ENCODE results near the gene HOXA5.
A peak's percentile ranks its signal among the peaks of the same experiment; 100 is the strongest.

HOXA5 gene

DNA sequence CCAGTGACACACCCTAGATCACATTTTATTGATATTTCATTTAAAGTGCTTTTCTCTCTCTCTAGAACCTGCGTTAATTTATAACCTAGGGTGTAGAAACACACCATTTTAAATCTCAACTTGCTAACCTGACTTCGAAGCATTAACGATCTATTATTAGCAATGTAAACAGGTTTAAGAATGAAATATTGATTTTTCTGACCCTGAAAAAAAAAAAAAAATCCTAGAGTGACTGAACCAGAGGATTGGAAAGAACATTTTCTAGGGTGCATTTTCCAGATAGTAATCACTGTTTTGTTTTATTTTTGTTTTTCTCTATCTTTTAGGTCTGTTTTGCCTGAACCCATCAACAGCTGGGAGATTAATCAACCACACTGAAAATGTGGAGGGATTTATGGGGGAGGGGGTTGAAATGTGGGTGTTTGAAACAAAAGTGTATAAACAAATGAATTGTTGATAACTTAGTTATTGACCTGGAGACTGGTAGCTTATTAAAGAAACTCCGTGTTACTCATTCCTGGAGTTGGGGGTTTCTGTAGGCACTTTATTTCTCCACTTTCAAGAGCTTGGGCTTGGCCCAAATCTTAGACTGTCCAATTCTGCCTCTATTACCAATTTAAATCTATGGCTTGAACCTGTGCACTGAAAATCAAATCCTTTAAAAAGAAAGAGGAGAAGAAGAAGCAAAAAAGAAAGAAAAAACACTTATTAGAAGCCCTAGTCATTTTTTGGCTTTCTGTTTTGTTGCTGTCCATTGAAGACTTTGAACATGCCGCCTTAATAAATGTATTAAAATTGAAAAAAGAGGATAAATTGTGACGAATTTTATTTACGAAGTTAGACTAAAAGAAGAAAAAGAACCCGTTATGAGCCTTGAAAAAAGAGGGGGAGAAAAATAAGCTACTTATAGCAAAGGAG, 43.8 kb downstream of the HOXA5 start:
- no peak overlapping the region for H3K4me3 Mint-ChIP-seq
- no peak overlapping the region for H3K27ac Mint-ChIP-seq
- peaks cover 69% of the 10 kb centered on the region for H3K4me1 Mint-ChIP-seq
- DNase-seq (ENCODE audit: low spot score in 2 of 2) (no peak), ATAC-seq (no peak)
- peaks cover 23% of the 10 kb centered on the region for H3K36me3 Mint-ChIP-seq
- H3K9me3 Mint-ChIP-seq: no peaks in the 10 kb centered on the region

DNA sequence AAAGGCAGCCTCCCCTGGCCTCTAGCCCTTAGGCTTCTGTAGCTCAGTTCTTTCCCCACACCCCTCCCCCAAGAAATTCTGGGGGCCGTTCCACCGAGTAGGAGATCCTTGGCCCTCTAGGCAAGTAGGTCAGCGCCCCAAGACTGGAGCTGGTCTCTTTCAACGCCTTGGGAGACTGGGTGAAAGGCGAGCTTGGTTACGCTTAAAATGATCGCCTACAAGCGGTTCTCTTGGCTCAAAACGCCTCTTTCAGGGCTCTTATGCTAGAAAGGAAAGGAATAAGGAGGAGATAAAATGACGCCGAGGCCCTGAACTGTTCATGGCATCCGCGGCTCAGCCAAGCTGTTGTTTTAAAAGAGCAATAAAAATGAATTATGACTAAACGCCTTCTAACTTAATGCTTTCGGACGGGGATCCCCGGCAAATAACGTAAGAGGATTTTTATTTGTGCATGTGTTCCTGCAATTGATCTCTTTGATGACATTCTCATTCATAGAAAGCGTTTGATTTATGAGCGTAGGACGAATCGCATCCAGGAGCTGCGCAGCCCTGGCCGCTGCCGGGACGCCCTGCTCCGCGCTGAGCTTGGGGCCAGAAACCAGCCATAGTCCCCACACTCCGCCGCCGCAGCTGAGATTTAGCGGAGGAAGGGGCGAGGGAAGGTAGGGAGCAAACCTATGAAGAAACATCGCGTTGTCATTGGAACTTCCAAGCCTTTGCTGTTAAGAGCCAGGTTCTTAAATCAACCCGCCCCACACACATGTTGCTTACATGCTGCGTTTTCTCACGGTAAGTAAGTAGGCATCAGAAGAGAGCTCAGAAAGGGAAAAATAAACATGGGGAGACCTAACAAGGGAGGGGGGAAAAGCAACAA, 44.7 kb downstream of the HOXA5 start:
- no peak for ATAC-seq
- DNase-seq (ENCODE audit: low spot score in 2 of 2): no peak
- no peaks in the 10 kb centered on the region for H3K9me3 Mint-ChIP-seq
- peak overlapping the region; percentile 78 for H3K4me3 Mint-ChIP-seq
- H3K4me1 Mint-ChIP-seq: peaks cover 72% of the 10 kb centered on the region
- H3K27ac Mint-ChIP-seq: no peak overlapping the region
- peaks cover 23% of the 10 kb centered on the region for H3K36me3 Mint-ChIP-seq

DNA sequence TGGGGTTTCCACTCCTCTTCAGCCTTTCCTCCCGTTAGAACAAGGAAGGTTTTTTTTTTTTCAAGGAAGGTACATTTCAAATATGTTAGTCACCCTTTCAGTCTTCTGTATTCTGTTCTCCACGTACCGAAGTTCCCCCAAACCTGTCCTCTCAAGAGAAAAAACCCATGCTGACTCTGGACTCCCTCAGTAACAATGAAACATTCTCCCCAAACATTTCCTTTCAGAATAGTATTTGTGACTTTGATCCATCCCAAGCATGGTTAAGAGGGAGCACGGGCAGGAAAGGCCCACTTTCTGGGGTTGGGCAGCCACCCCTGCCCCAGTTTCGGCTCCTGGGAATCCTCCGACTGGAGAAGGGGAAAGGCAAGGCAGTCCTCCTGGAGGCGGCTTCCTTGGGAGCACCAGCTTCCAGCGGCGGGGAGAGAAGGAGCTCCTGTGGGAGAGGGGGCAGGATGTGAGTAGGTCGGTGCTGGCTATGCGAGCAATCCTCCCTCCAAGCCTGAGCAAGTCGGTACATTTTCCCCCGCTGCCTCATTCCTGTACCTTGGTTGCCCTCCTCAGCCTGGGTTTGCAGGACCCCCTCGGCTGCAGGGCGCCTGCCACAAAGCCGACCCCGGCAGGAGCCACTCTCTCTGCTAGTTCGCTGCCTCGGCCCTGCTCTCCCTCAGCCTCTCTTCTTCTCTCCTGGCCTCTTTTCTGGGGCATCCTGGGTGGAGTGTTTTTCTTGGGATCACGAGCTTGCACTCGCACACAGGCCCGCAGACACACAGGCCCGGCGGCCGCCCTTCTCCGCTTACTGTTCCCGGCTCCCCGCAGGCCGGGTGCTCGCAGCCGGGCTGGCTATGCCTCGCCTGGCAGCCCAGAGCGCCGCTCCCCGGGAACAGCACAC, 45.5 kb downstream of the HOXA5 start:
- H3K4me1 Mint-ChIP-seq: peaks cover 63% of the 10 kb centered on the region
- no peaks in the 10 kb centered on the region for H3K9me3 Mint-ChIP-seq
- ATAC-seq (no peak), DNase-seq (ENCODE audit: low spot score in 2 of 2) (no peak)
- H3K4me3 Mint-ChIP-seq: peak overlapping the region; percentile 78
- peaks cover 23% of the 10 kb centered on the region for H3K36me3 Mint-ChIP-seq
- H3K27ac Mint-ChIP-seq: peak overlapping the region; percentile 70

DNA sequence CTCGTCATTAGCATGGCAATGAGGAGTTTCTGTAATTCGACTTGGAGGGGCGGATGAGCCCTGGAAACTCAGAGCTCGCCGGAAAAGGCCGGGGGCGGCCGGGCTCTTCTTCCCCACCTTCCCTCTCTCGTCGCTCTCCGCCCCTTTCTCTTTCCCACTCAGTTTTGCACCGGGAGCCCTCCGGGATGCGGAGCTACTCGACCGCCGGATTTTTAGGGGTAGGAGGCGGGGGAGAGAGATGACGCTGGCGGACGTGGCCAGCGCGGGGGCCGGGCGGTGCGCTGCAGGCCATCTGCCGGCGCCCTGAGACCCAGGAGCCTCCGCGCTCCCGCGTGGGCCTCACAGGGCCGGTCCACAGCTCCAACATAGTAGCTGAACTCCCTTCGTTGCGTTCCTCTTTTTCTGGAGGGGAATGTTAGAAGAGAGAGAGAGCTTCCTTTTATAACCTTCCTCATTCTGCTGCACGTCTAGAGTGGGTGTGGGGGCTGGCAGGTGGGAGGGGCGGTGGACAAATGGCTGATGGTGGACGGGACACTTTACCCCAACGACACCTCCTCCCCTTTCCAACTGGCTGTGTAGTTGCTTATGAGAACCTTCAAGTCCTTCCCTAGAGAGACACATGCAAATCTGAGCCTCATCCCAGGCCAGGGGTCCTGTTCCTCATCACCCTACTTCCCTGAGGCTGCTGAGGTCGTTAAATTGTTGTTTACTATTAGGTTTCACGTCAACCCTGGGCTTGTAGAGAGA, 46.5 kb downstream of the HOXA5 start:
- no peak for DNase-seq (ENCODE audit: low spot score in 2 of 2)
- Mint-ChIP-seq H3K27ac (peak overlapping the region; percentile 70), H3K9me3 (no peaks in the 10 kb centered on the region), H3K4me1 (peaks cover 54% of the 10 kb centered on the region), H3K36me3 (peaks cover 22% of the 10 kb centered on the region), H3K4me3 (peak overlapping the region; percentile 78)
- peak; percentile 15 for ATAC-seq

DNA sequence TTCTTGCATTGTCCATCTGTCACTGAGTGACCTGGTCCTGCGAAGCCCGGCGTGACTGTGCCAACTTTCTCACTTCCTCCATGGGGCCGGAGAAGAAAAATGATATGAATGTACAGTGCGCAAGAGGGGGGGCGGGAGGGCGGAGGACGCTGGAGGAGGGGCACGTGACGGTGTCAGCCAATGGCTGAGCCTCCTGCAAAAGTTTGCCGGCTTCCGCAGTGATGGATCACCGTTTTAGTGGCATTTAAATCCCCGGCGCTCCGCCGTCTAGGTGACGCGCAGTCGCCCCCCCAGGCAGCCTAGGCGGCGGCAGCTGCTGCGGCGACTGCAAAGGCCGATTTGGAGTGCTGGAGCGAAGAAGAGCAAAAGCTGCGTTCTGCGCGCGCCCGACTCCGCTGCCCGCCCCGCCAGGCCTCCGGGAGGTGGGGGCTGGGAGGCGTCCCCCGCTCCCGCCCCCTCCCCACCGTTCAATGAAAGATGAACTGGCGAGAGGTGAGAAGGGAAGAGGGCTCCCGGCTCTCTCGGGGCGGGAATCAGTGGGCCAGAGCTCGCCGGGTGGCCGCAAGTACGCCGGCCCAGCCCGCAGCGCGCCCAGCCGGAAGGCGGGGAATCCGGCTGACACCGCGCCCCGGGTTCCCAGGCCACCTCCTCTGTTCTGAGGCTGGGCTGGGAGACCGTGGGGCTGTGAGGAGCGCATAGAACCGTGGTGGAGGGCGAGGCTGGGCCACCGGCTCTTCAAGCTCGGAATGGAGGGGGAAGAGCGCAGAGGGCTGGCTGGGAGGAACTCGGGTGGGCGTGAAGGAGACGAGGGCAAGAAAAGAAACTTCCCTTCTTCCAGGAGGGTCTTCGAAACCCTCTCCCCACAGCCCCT, 47.3 kb downstream of the HOXA5 start, which contains the start of gene HOXA1:
Gene HOXA1, minus strand, starts transcription at position 104 of the 871 bp plus-strand sequence. Its CDS starts 88 bp downstream, at position 16.
- peak within 1 kb of the TSS; percentile 70 for H3K27ac Mint-ChIP-seq
- H3K4me3 Mint-ChIP-seq: peak within 1 kb of the TSS; percentile 78
- H3K4me1 Mint-ChIP-seq: peaks cover 46% of the 10 kb centered on the region
- H3K36me3 Mint-ChIP-seq: peaks cover 14% of the 10 kb centered on the region
- no peaks in the 10 kb centered on the region for H3K9me3 Mint-ChIP-seq
- ATAC-seq (peak; percentile 93), DNase-seq (ENCODE audit: low spot score in 2 of 2) (peak; percentile 56 to 80)

DNA sequence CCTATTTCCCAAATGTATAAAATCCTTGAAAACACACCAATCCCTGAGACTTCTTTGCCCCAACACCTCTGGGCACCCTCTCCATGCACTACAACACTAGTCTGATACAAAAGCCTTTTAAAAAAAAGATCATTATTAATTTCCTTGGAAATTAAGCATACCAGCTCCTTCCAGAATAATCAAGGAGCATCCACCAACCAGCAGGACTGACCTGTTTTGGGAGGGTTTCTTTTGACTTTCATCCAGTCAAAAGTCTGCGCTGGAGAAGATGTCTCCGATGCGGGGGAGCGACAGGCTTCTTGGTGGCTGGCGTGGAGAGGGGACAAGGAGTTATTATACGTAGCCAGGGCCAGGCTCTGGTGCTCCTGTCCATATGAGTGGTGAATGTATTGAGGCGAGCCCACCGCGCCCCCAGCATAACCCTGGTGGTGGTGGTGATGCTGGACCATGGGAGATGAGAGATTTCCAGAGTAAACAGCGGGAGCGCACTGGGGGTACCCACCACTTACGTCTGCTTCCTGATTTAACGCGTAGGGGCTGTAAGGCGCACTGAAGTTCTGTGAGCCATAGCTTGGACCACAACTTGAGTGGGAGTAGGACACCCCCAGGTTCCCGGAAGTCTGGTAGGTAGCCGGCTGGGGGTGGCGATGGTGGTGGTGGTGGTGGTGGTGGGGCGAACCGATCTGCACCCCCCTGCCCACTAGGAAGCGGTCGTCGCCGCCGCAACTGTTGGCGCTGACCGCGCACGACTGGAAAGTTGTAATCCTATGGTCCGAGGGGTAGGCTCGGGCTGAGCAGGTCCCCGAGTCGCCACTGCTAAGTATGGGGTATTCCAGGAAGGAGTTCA, 48.2 kb downstream of the HOXA5 start:
- DNase-seq (ENCODE audit: low spot score in 2 of 2) (no peak), ATAC-seq (peak; percentile 35)
- no peaks in the 10 kb centered on the region for H3K9me3 Mint-ChIP-seq
- peak overlapping the region; percentile 70 for H3K27ac Mint-ChIP-seq
- H3K4me1 Mint-ChIP-seq: peaks cover 45% of the 10 kb centered on the region
- peak overlapping the region; percentile 78 for H3K4me3 Mint-ChIP-seq
- peaks cover 14% of the 10 kb centered on the region for H3K36me3 Mint-ChIP-seq

DNA sequence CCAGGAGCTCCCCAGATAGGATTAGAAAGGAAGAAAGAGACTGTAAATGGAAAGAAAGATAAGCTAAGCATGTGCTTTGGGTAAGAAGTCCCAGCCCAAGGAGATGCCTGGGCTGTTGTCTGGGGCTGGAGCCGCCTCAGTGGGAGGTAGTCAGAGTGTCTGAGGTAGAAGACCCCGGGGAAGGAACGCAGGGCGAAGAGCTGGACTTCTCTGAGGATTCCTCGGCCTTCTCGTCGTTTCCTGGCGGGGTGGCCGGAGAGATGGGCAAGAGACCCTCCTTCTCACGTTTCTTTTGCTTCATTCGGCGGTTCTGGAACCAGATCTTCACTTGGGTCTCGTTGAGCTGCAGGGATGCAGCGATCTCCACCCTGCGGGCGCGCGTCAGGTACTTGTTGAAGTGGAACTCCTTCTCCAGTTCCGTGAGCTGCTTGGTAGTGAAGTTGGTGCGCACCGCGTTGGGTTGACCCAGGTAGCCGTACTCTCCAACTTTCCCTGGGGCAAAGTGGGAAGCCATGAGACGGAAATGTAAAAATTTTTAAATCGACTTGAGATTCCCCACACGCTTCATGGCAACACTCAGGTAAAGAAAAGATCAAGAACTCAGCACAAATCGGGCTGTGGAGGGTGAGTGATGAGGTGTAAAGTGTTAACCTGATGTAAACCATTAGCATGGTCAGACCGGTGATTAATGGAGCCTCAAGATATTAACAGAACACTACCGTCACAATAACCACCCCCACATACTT, 49.0 kb downstream of the HOXA5 start:
- Mint-ChIP-seq H3K4me3 (peak overlapping the region; percentile 78), H3K4me1 (peaks cover 45% of the 10 kb centered on the region), H3K9me3 (no peaks in the 10 kb centered on the region), H3K27ac (peak overlapping the region; percentile 21), H3K36me3 (peaks cover 6% of the 10 kb centered on the region)
- DNase-seq (ENCODE audit: low spot score in 2 of 2) (no peak), ATAC-seq (no peak)

DNA sequence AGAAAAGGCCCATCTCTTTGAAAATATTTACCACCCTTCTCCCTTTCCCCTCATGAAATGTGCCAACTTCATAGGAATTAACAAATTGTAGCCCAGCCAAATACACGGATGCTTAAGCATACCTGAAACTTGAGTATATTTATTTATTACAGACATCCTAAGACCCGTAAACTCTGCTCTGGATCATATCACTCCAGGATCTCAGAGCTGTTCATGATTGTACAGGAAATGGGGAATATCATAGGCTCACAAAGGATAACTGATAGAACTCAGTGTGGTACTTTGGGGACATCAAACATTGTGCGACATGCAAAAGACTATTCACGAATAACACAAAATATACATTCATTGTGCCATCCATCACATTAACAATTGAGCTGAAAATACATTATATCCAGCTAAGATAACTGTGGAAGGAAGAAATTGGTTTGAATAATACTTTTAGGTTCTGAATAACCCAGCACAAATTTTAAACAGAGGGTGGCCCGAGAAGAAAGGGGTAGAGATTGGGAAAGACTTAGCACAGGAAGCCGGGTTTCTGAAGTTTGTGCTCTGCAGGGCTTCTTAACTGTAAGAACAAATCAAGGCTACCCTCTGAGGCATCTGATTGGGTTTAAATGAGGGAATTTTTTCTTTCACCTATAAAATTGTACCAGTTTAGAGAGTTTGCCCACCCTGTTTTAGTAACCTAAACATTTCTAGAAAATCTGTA, 50.1 kb downstream of the HOXA5 start:
- ATAC-seq (no peak), DNase-seq (ENCODE audit: low spot score in 2 of 2) (no peak)
- H3K4me3 Mint-ChIP-seq: no peak overlapping the region
- H3K27ac Mint-ChIP-seq: no peak overlapping the region
- no peaks in the 10 kb centered on the region for H3K36me3 Mint-ChIP-seq
- no peaks in the 10 kb centered on the region for H3K9me3 Mint-ChIP-seq
- H3K4me1 Mint-ChIP-seq: peaks cover 36% of the 10 kb centered on the region

DNA sequence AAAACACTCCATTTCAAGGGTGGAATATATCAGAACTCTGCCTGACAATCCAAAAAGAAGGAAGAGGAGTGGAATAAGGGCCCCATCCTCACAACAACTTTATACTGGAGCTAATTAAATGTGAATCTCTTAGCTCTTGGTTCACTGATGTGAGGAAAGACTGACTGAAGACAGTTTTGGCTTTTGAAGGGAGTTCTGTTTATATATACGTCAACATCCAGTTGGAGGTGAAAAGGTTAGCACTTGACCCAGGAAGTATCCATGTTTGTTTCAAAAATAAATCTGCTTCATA, 50.7 kb downstream of the HOXA5 start:
- DNase-seq (ENCODE audit: low spot score in 2 of 2) (no peak), ATAC-seq (no peak)
- H3K27ac Mint-ChIP-seq: no peak overlapping the region
- H3K36me3 Mint-ChIP-seq: no peaks in the 10 kb centered on the region
- H3K9me3 Mint-ChIP-seq: no peaks in the 10 kb centered on the region
- H3K4me1 Mint-ChIP-seq: peaks cover 31% of the 10 kb centered on the region
- no peak overlapping the region for H3K4me3 Mint-ChIP-seq

DNA sequence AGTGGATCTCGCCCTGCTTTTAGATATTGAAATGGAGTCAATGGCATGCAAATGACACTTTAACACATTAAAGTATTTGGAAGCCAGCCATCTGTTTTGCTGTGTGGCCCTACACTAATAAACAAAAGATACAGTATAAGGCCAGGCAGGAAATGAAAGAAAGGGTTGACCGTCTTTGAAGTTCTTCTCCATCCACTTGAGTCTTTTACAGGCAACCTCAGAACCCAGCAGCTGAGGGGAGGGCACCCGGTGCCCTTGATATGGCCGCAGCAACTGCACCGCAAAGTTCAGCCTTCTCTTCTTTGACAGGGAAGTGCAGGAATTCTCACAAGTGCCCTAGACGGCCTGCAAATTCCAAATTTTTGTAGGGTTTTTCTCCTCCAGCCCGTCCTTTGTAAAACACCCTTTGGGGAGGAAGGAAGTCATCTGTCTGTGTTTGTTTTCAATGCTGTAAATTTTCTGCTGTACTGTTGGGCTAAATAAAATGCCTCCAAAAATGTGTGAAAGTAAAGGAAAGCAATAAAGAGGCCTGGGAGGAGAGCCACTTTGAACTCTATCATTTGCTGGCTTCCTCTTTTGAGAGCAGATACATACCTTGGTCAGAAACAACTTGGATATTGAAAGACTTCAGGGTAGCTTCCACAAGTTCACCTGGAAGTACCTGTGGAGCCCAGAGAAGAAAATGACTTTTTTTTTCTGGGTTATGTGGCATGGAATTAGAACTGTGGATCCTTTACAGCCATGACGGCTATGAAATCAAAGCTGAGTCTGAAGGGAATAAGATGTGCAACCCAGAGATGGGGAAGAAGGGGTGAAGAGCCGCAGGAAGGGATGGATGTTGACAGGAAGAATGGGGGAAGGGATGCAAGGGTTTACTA, 51.3 kb downstream of the HOXA5 start:
- no peaks in the 10 kb centered on the region for H3K36me3 Mint-ChIP-seq
- peaks cover 26% of the 10 kb centered on the region for H3K4me1 Mint-ChIP-seq
- H3K9me3 Mint-ChIP-seq: no peaks in the 10 kb centered on the region
- H3K27ac Mint-ChIP-seq: no peak overlapping the region
- DNase-seq (ENCODE audit: low spot score in 2 of 2): no peak
- ATAC-seq: no peak
- H3K4me3 Mint-ChIP-seq: no peak overlapping the region

DNA sequence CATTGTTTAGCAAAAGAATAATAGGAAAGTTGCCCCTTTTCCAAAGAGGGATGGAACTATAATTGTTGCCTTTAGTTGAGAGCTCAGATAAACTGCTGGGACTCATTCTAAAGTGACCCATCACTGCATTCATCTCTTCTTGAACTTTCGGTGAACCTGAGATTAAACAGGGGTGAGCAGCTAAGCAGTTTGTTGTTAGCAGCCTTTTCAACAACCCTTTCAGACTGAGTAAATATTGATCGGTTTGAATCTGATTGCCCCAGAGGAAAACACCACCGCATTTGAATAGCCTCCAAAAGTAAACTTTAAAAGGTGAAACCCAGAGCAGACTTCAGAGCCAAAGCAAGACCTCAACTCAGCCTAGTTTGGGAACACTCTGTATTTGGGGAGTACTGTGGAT, 52.4 kb downstream of the HOXA5 start:
- no peak for DNase-seq (ENCODE audit: low spot score in 2 of 2)
- no peaks in the 10 kb centered on the region for H3K36me3 Mint-ChIP-seq
- no peak for ATAC-seq
- no peaks in the 10 kb centered on the region for H3K9me3 Mint-ChIP-seq
- no peak overlapping the region for H3K27ac Mint-ChIP-seq
- peaks cover 21% of the 10 kb centered on the region for H3K4me1 Mint-ChIP-seq
- H3K4me3 Mint-ChIP-seq: no peak overlapping the region
